HG03196 (cell line): Measurements from ENCODE around the gene SPC24.
"Not testable (repeated sequence)": the region's sequence is repeated elsewhere in the genome, so short reads cannot be mapped to it uniquely, and the experiment has no call there.

ENCODE experiments used
- ATAC-seq: cut with Tn5 transposase; IDR thresholded peaks from one replicate; pipeline ENCODE4 v1.9.1; 2021; ENCODE audit not compliant: unreplicated experiment

The SPC24 gene

DNA sequence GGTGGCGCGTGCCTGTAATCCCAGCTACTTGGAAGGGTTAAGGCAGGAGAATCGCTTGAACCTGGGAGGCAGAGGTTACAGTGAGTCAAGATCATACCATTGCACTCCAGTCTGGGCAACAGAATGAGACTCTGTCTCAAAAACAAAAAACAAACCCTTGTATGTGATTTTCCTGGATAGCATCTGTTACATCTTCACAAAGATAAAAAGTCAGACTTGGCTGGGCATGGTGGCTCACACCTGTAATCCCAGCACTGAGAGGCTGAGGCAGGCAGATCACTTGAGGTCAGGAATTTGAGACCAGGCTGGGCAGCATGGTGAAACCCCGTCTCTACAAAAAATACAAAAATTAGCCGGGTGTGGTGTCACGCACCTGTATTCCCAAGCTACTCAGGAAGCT, 58.2 kb downstream of the SPC24 start:
- not testable (repeated sequence) for ATAC-seq

DNA sequence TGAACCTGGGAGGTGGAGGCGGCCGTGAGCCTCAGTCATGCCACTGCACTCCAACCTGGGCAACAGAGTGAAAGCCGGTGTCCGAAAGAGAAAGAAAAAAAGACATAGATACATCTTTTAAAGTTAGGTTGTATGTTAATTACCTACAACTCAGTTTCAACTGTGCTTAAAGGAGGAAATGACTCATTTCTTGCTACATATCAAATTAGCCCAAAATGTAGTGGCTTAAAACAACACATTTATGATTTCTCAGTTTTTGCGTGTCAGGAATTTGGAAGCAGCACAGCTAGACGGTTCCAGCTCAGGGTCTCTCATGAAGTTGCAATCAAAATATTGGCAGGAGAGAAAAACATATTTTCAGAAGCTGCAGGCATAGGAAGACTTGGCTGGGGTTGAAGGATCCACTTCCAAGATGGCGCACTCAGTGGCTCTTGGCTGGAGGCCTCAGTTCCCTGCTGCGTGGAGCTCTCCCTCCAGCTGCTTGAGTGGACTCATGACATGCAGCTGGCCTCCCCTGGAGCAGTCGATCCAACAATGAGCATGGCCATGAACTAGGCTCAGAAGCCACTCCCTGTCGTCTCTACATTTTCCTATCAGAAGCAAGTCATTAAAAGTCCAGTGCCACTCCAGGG, 59.3 kb downstream of the SPC24 start:
- peak; percentile 34 for ATAC-seq
